Sigmoid colon (tissue), 4 donors: Measurements from ENCODE around the gene SPDL1.

Source experiments
- CTCF ChIP-seq, 4 experiments: fragments of 450-650 bp in 3 of 4; fragments of 200-600 bp in 1 of 4; IDR thresholded peaks; one replicate each; pipeline ENCODE4 v1.5.1; 2016 to 2019; ENCODE audit warnings: antibody characterized with exemption in 4 of 4, mild to moderate bottlenecking in 3 of 4, moderate library complexity in 2 of 4
- EP300 ChIP-seq, 4 donors: sonication (generic); formaldehyde crosslinking; IDR thresholded peaks; one replicate each; pipeline ENCODE4 v1.6.1; 2017; ENCODE audit warnings: antibody characterized with exemption in 4 of 4

- TF ChIP-seq CTCF (IDR thresholded peaks at IDR 0.05), result no peak
- no peak for TF ChIP-seq EP300 (IDR thresholded peaks at IDR 0.05)
Observed at GRCh38 chr5:169647566-169647965, 64.0 kb downstream of the SPDL1 start.
